OCI-LY7 (cell line): ENCODE results near the gene MAST2. TPM values are rescaled to one million over a fixed set of nuclear protein-coding genes. Genes with fewer than 3 reads are reported as not detected.

Experiments
- BruUV-seq: library from RNA; stranded (reverse); fragments of 400-500 nt; replicated peaks from 2 replicates; lab custom pipeline; 2021; lab: Mats Ljungman, UMichigan
- CTCF ChIA-PET: fragments of 300-600 bp; sonication (Branson Sonifier 250); formaldehyde crosslinking; loops from one replicate; lab custom pipeline; 2022; ENCODE audit warnings: antibody characterized with exemption; ENCODE audit not compliant: unreplicated experiment; lab: Charles Lee
- POLR2A ChIA-PET: fragments of 300-600 bp; sonication (Branson Sonifier 250); formaldehyde crosslinking; loops from one replicate; lab custom pipeline; 2022; ENCODE audit warnings: antibody characterized with exemption; lab: Charles Lee
- DNase-seq: peaks from one replicate; pipeline ENCODE4 v3.0.0-alpha.2; 2015; ENCODE audit warnings: low spot score
- H2AFZ ChIP-seq: fragments of 200-600 bp; sonication (generic), shearing (Covaris generic); 2 replicates; pipeline ENCODE4 v1.6.1; 2014; ENCODE audit warnings: mild to moderate bottlenecking, antibody characterized with exemption, low read length, moderate library complexity
- H3K27ac ChIP-seq: fragments of 200-600 bp; sonication (generic); 2 replicates; pipeline ENCODE4 v1.5.1; 2014; ENCODE audit warnings: mixed run types, low read depth, mild to moderate bottlenecking, moderate library complexity, low read length, inconsistent platforms; ENCODE audit not compliant: poor library complexity, severe bottlenecking
- H3K36me3 ChIP-seq: fragments of 200-600 bp; sonication (generic); 2 replicates; pipeline ENCODE4 v1.6.1; 2014; ENCODE audit warnings: mild to moderate bottlenecking, antibody characterized with exemption, low read length, moderate library complexity, mixed read lengths; ENCODE audit not compliant: insufficient read depth
- H3K4me1 ChIP-seq: fragments of 200-600 bp; sonication (generic); 2 replicates; pipeline ENCODE4 v1.5.1; 2014; ENCODE audit warnings: mild to moderate bottlenecking, low read length; ENCODE audit not compliant: insufficient read depth, poor library complexity, severe bottlenecking
- H3K4me2 ChIP-seq: fragments of 200-600 bp; sonication (generic); 2 replicates; pipeline ENCODE4 v1.6.1; 2014; ENCODE audit warnings: mild to moderate bottlenecking, low read length
- H3K4me3 ChIP-seq: fragments of 200-600 bp; sonication (generic); 2 replicates; pipeline ENCODE4 v1.5.1; 2014; ENCODE audit warnings: mild to moderate bottlenecking, low read depth, low read length; ENCODE audit not compliant: poor library complexity, severe bottlenecking
- H3K79me2 ChIP-seq: fragments of 200-600 bp; sonication (generic); 2 replicates; pipeline ENCODE4 v1.6.1; 2016; ENCODE audit warnings: low read depth, mild to moderate bottlenecking, low read length, moderate library complexity, mixed read lengths; ENCODE audit not compliant: insufficient read depth
- H3K9me2 ChIP-seq: fragments of 200-600 bp; sonication (generic); 2 replicates; pipeline ENCODE4 v1.6.1; 2016; ENCODE audit warnings: mild to moderate bottlenecking, low read length, mixed read lengths; ENCODE audit not compliant: insufficient read depth
- H3K9me3 ChIP-seq: fragments of 200-600 bp; sonication (generic); 2 replicates; pipeline ENCODE4 v1.6.1; 2014; ENCODE audit warnings: mild to moderate bottlenecking, mixed run types, low read length, mixed read lengths
- H4K20me1 ChIP-seq: fragments of 200-600 bp; sonication (generic); 2 replicates; pipeline ENCODE4 v1.6.1; 2014; ENCODE audit warnings: mild to moderate bottlenecking, antibody characterized with exemption, low read length, moderate library complexity, mixed read lengths; ENCODE audit not compliant: insufficient read depth
- CTCF ChIP-seq: fragments of 200-600 bp; sonication (generic); conservative IDR thresholded peaks from 2 replicates; pipeline ENCODE4 v1.5.1; 2014; ENCODE audit warnings: mild to moderate bottlenecking, antibody characterized with exemption, low read length, moderate library complexity, mixed read lengths
- EZH2phosphoT487 ChIP-seq: fragments of 200-600 bp; sonication (generic); IDR thresholded peaks from 2 replicates; pipeline ENCODE4 v1.6.1; 2018; ENCODE audit warnings: low read depth, borderline replicate concordance, mild to moderate bottlenecking, mixed run types, antibody characterized with exemption, low read length, moderate library complexity, mixed read lengths
- intact Hi-C: fragments of 100-400 bp; cut with micrococcal nuclease; formaldehyde crosslinking; loops from one replicate; pipeline ENCODE4 v1.10.0; 2022; ENCODE audit not compliant: unreplicated experiment
- total RNA-seq, 2 experiments: library from RNA; depleted of rRNA in 1 of 2; stranded (reverse); fragments of >200 nt in 1 of 2; shearing (Covaris generic) in 1 of 2; gene quantifications; 2 replicates each; pipeline ENCODE4 v1.2.3, GENCODE V29; 2014 to 2022

MAST2 gene
- total RNA-seq, 2 experiments from 2014 or later = 32.1 to 67.2 TPM

DNA sequence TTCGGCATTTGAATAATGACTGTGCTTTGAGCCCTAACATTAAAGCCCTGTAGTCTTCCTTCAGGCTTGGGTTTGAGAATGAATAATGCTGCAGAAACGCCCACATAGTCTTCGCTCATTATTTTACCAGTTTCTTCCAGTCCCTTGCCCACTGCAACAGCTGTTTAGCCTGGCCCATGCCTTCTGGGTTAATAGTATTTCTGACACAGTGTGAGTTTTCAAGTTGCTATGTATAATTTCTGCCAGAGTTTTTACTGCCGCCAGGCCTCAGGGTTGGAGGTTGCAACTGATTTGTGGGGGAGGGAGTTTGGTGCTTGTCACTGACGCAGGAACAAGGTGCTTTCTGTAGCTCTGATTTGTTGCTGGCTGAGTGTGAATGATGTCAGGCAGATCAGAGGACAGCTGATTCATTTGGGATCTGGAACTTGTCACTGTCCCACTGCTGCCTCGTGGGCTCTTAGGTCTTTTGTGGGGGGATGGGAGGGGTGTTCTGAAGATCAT, 109.8 kb downstream of the MAST2 start:
- DNase-seq = no peak
- H3K4me1 ChIP-seq = no peaks in the 10 kb centered on the region

GRCh38 chr1:45913731-45914501, 110.5 kb downstream of the MAST2 start:
- H3K4me1 ChIP-seq = no peaks in the 10 kb centered on the region

More for the DNA sequence above, 109.8 kb downstream of the MAST2 start:
- Histone ChIP-seq H3K27ac (no peak overlapping the region), H2AFZ (no peak overlapping the region), H3K4me2 (no peak overlapping the region), H3K36me3 (peaks cover 12% of the 10 kb centered on the region), H3K4me3 (no peak overlapping the region), H4K20me1 (no peaks in the 10 kb centered on the region; the same call in 1 of the 2 replicates), H3K9me2 (no peaks in the 10 kb centered on the region), H3K79me2 (0 out of 2 replicates have a peak, but pooled peaks cover 4% of the 10 kb centered on the region), H3K9me3 (no peaks in the 10 kb centered on the region)
- intact Hi-C loops = no loop called here
- ChIA-PET POLR2A (interaction anchor here (0.6 to 2.1 kb wide), 5 partner anchors 10 to 66 kb away, joined by 3 to 9 read pairs (median 4); no protein-coding TSS in a partner anchor), CTCF (no interaction called here)
- BruUV-seq = no TSS peak
- TF ChIP-seq CTCF = no peak
- no peak for TF ChIP-seq EZH2phosphoT487

More at GRCh38 chr1:45913731-45914501, 110.5 kb downstream of the MAST2 start:
- CTCF ChIA-PET = no interaction called here
- Histone ChIP-seq H3K27ac (no peak overlapping the region), H3K9me3 (no peaks in the 10 kb centered on the region), H3K79me2 (0 out of 2 replicates have a peak, but pooled peaks cover 4% of the 10 kb centered on the region), H3K36me3 (peaks cover 12% of the 10 kb centered on the region), H3K4me3 (no peak overlapping the region), H3K9me2 (no peaks in the 10 kb centered on the region), H2AFZ (no peak overlapping the region), H3K4me2 (no peak overlapping the region), H4K20me1 (no peaks in the 10 kb centered on the region; the same call in 1 of the 2 replicates)
- no peak for TF ChIP-seq CTCF
- no peak for TF ChIP-seq EZH2phosphoT487
- no peak for DNase-seq
- intact Hi-C loops = no loop called here
- no TSS peak for BruUV-seq
- POLR2A ChIA-PET = interaction anchor here (0.5 to 2.1 kb wide), 5 partner anchors 10 to 284 kb away, joined by 3 to 9 read pairs (median 4); no protein-coding TSS in a partner anchor
